Measurements from ENCODE around the gene LAMC1. TPM values are rescaled to one million over a fixed set of nuclear protein-coding genes. Genes with fewer than 3 reads are reported as not detected.

LAMC1 gene
- total RNA-seq, 1 experiment from 2014 or later: 61.2 TPM

- H3K9me2 ChIP-seq (ENCODE audit: insufficient read depth): no peaks in the 10 kb centered on the region
- TF ChIP-seq ZNF274 (IDR thresholded peaks at IDR 0.05; ENCODE audit: low read depth, low read length) (no peak), SP1 (IDR thresholded peaks at IDR 0.05; ENCODE audit: low read depth) (peak; percentile 37; the same call in 1 of the 2 replicates), FOSL1 (IDR thresholded peaks at IDR 0.05; ENCODE audit: low read depth) (peak; percentile 64), JUND (IDR thresholded peaks at IDR 0.05) (peak; percentile 48; the same call in 1 of the 2 replicates)
- no peak overlapping the region for H3K27ac ChIP-seq (ENCODE audit: low read depth, low read length)
- H3K9ac ChIP-seq (ENCODE audit: low read length): 0 out of 2 replicates have a peak overlapping the region, but pooled peaks have one; percentile 9
- ChIA-PET RAD21 (ENCODE audit: low non-redundant PET in 1 of 2, low total read pairs in 2 of 2, uncharacterized antibody in 2 of 2, unreplicated experiment in 2 of 2) (no interaction called here), POLR2A (no interaction called here), CTCF (no interaction called here)
- no TSS peak for BruUV-seq (replicated peaks)
- H3K4me3 ChIP-seq (replicated peaks in 1 of 2; ENCODE audit: low read depth in 1 of 2, low read length in 2 of 2): no peak overlapping the region
- DNase-seq (ENCODE audit: low read depth, low spot score) (no peak), ATAC-seq (peak; percentile 46)
- no peaks in the 10 kb centered on the region for H4K20me1 ChIP-seq (ENCODE audit: insufficient read depth)
- no peaks in the 10 kb centered on the region for H3K27me3 ChIP-seq (ENCODE audit: insufficient read depth, low read length)
- 0 out of 4 replicates have a peak, but pooled peaks cover 0 to 6% of the 10 kb centered on the region in 2 experiments for H3K36me3 ChIP-seq (ENCODE audit: control insufficient read depth in 1 of 2, insufficient read depth in 2 of 2, low read length in 2 of 2)
- peaks cover 43 to 80% of the 10 kb centered on the region in 2 experiments for H3K4me1 ChIP-seq (ENCODE audit: control insufficient read depth in 1 of 2, insufficient read depth in 2 of 2, low read length in 2 of 2)
- no peak overlapping the region for H2AFZ ChIP-seq (ENCODE audit: low read depth, low read length, poor library complexity, severe bottlenecking)
- intact Hi-C loops (cut with micrococcal nuclease): no loop called here
- H3K79me2 ChIP-seq (ENCODE audit: insufficient read depth, low read length): peaks cover 83% of the 10 kb centered on the region
- H3K9me3 ChIP-seq (ENCODE audit: control insufficient read depth in 1 of 2, insufficient read depth in 1 of 2, low read depth in 1 of 2, low read length in 2 of 2): no peaks in the 10 kb centered on the region
- H3K4me2 ChIP-seq (ENCODE audit: low read length): peak overlapping the region; percentile 54
These were observed 6.4 kb downstream of the LAMC1 start for GRCh38 chr1:183029591-183030000.

GRCh38 chr1:183030053-183030452, 6.8 kb downstream of the LAMC1 start:
- H3K27ac ChIP-seq (ENCODE audit: low read depth, low read length): no peak overlapping the region
- 0 out of 4 replicates have a peak, but pooled peaks cover 0 to 6% of the 10 kb centered on the region in 2 experiments for H3K36me3 ChIP-seq (ENCODE audit: control insufficient read depth in 1 of 2, insufficient read depth in 2 of 2, low read length in 2 of 2)
- H3K9me2 ChIP-seq (ENCODE audit: insufficient read depth): no peaks in the 10 kb centered on the region
- H3K27me3 ChIP-seq (ENCODE audit: insufficient read depth, low read length): no peaks in the 10 kb centered on the region
- H3K4me3 ChIP-seq (replicated peaks in 1 of 2; ENCODE audit: low read depth in 1 of 2, low read length in 2 of 2): no peak overlapping the region
- no TSS peak for BruUV-seq (replicated peaks)
- no peak for DNase-seq (ENCODE audit: low read depth, low spot score)
- peaks cover 41 to 75% of the 10 kb centered on the region in 2 experiments for H3K4me1 ChIP-seq (ENCODE audit: control insufficient read depth in 1 of 2, insufficient read depth in 2 of 2, low read length in 2 of 2)
- no peak overlapping the region for H2AFZ ChIP-seq (ENCODE audit: low read depth, low read length, poor library complexity, severe bottlenecking)
- H3K9ac ChIP-seq (ENCODE audit: low read length): 0 out of 2 replicates have a peak overlapping the region, but pooled peaks have one; percentile 9
- CTCF ChIA-PET: no interaction called here
- RAD21 ChIA-PET (ENCODE audit: low non-redundant PET in 1 of 2, low total read pairs in 2 of 2, uncharacterized antibody in 2 of 2, unreplicated experiment in 2 of 2): no interaction called here
- peaks cover 83% of the 10 kb centered on the region for H3K79me2 ChIP-seq (ENCODE audit: insufficient read depth, low read length)
- no peak for TF ChIP-seq JUND (IDR thresholded peaks at IDR 0.05)
- no peak for TF ChIP-seq REST (IDR thresholded peaks at IDR 0.05; ENCODE audit: low read depth)
- TF ChIP-seq ZFX (IDR thresholded peaks at IDR 0.05): no peak
- no peak for TF ChIP-seq FOSL1 (IDR thresholded peaks at IDR 0.05; ENCODE audit: low read depth)
- no peak for TF ChIP-seq EZH2 (IDR thresholded peaks at IDR 0.05)
- no peak for TF ChIP-seq TCF7L2 (IDR thresholded peaks at IDR 0.05; ENCODE audit: borderline replicate concordance, extremely low read depth, insufficient read depth, insufficient read length)
- no peak for TF ChIP-seq POLR2A (IDR thresholded peaks at IDR 0.05; ENCODE audit: borderline replicate concordance, extremely low read depth, insufficient read depth, insufficient read length)
- no peak for TF ChIP-seq SRF (IDR thresholded peaks at IDR 0.05; ENCODE audit: low read depth)
- no peak for TF ChIP-seq MAX (IDR thresholded peaks at IDR 0.05)
- TF ChIP-seq RAD21 (IDR thresholded peaks at IDR 0.05; ENCODE audit: low read depth): no peak
- no peak for TF ChIP-seq ZNF274 (IDR thresholded peaks at IDR 0.05; ENCODE audit: low read depth, low read length)
- no peak for TF ChIP-seq CTCF (IDR thresholded peaks at IDR 0.05 in 2 of 3, conservative IDR thresholded peaks at IDR 0.05 in 1 of 3; ENCODE audit: borderline replicate concordance in 1 of 3, insufficient read depth in 1 of 3, low read depth in 2 of 3, low read length in 2 of 3)
- no peak for TF ChIP-seq SIN3A (IDR thresholded peaks at IDR 0.05; ENCODE audit: low read depth)
- no peak for TF ChIP-seq CEBPB (IDR thresholded peaks at IDR 0.05; ENCODE audit: low read depth)
- POLR2A ChIA-PET: interaction anchor here (0.8 kb wide), 1 partner anchor 10 kb away, joined by 3 read pairs; no protein-coding TSS in a partner anchor
- intact Hi-C loops (cut with micrococcal nuclease): no loop called here
- H4K20me1 ChIP-seq (ENCODE audit: insufficient read depth): no peaks in the 10 kb centered on the region
- peak overlapping the region; percentile 54 for H3K4me2 ChIP-seq (ENCODE audit: low read length)
- H3K9me3 ChIP-seq (ENCODE audit: control insufficient read depth in 1 of 2, insufficient read depth in 1 of 2, low read depth in 1 of 2, low read length in 2 of 2): no peaks in the 10 kb centered on the region
- no peak for ATAC-seq

Measured in HCT116 (cell line).